Measurements from ENCODE around the gene PAMR1. TPM values are rescaled to one million over a fixed set of nuclear protein-coding genes. Genes with fewer than 3 reads are reported as not detected.

The PAMR1 gene
- total and polyA plus RNA-seq, 3 experiments from 2014 or later: not detected

GRCh38 chr11:35473795-35474374, 51.5 kb downstream of the PAMR1 start:
- Histone ChIP-seq H3K9me3 (ENCODE audit: low read length) (no peaks in the 10 kb centered on the region), H3K4me1 (ENCODE audit: insufficient read depth, low read length) (no peaks in the 10 kb centered on the region), H3K4me3 (ENCODE audit: low read length) (no peak overlapping the region), H3K27ac (ENCODE audit: low read depth, low read length) (no peak overlapping the region), H3K27me3 (ENCODE audit: insufficient read depth, low read length, poor library complexity, severe bottlenecking) (no peaks in the 10 kb centered on the region), H3K36me3 (ENCODE audit: insufficient read depth, low read length) (no peaks in the 10 kb centered on the region)
- CTCF ChIA-PET: no interaction called here
- POLR2A ChIA-PET: no interaction called here
- Mint-ChIP-seq H3K4me1 (no peaks in the 10 kb centered on the region), H3K27ac (no peak overlapping the region), H3K9me3 (peaks cover 0 to 1% (median 0%) of the 10 kb centered on the region in 5 donors), H3K4me3 (no peak overlapping the region), H3K27me3 (peaks cover 25 to 60% of the 10 kb centered on the region in 2 donors), H3K36me3 (no peaks in the 10 kb centered on the region)
- no peak for DNase-seq

- Mint-ChIP-seq H3K27me3 (peaks cover 13 to 66% of the 10 kb centered on the region in 2 donors), H3K4me3 (no peak overlapping the region), H3K27ac (no peak overlapping the region), H3K36me3 (no peaks in the 10 kb centered on the region), H3K4me1 (no peaks in the 10 kb centered on the region), H3K9me3 (no peaks in the 10 kb centered on the region)
- H3K36me3 ChIP-seq (ENCODE audit: insufficient read depth, low read length): no peaks in the 10 kb centered on the region
- ChIA-PET POLR2A (no interaction called here), CTCF (no interaction called here)
- H3K27me3 ChIP-seq (ENCODE audit: insufficient read depth, low read length, poor library complexity, severe bottlenecking): no peaks in the 10 kb centered on the region
- DNase-seq: no peak
- no peak overlapping the region for H3K4me3 ChIP-seq (ENCODE audit: low read length)
- H3K4me1 ChIP-seq (ENCODE audit: insufficient read depth, low read length): no peaks in the 10 kb centered on the region
- no peak overlapping the region for H3K27ac ChIP-seq (ENCODE audit: low read depth, low read length)
- no peaks in the 10 kb centered on the region for H3K9me3 ChIP-seq (ENCODE audit: low read length)
Observed at GRCh38 chr11:35470616-35471015, 54.8 kb downstream of the PAMR1 start.

- POLR2A ChIA-PET: no interaction called here
Observed at GRCh38 chr11:35466058-35466457, 59.4 kb downstream of the PAMR1 start.

GRCh38 chr11:35464308-35464707, 61.1 kb downstream of the PAMR1 start:
- Mint-ChIP-seq H3K9me3 (no peaks in the 10 kb centered on the region), H3K4me1 (no peaks in the 10 kb centered on the region), H3K27ac (no peak overlapping the region), H3K36me3 (no peaks in the 10 kb centered on the region), H3K27me3 (peaks cover 11 to 71% of the 10 kb centered on the region in 2 donors), H3K4me3 (no peak overlapping the region)
- Histone ChIP-seq H3K27me3 (ENCODE audit: insufficient read depth, low read length, poor library complexity, severe bottlenecking) (no peaks in the 10 kb centered on the region), H3K4me1 (ENCODE audit: insufficient read depth, low read length) (no peaks in the 10 kb centered on the region), H3K9me3 (ENCODE audit: low read length) (no peaks in the 10 kb centered on the region), H3K4me3 (ENCODE audit: low read length) (no peak overlapping the region), H3K27ac (ENCODE audit: low read depth, low read length) (no peak overlapping the region), H3K36me3 (ENCODE audit: insufficient read depth, low read length) (no peaks in the 10 kb centered on the region)
- no peak for DNase-seq
- ChIA-PET CTCF (no interaction called here), POLR2A (no interaction called here)

More at GRCh38 chr11:35466058-35466457, 59.4 kb downstream of the PAMR1 start:
- Histone ChIP-seq H3K9me3 (ENCODE audit: low read length) (no peaks in the 10 kb centered on the region), H3K27me3 (ENCODE audit: insufficient read depth, low read length, poor library complexity, severe bottlenecking) (no peaks in the 10 kb centered on the region), H3K36me3 (ENCODE audit: insufficient read depth, low read length) (no peaks in the 10 kb centered on the region), H3K27ac (ENCODE audit: low read depth, low read length) (no peak overlapping the region), H3K4me3 (ENCODE audit: low read length) (no peak overlapping the region), H3K4me1 (ENCODE audit: insufficient read depth, low read length) (no peaks in the 10 kb centered on the region)
- no peak for DNase-seq
- H3K27ac Mint-ChIP-seq: peak overlapping the region in 1 of 8 donors; percentile 7
- peaks cover 14 to 74% of the 10 kb centered on the region in 2 donors for H3K27me3 Mint-ChIP-seq
- H3K4me1 Mint-ChIP-seq: no peaks in the 10 kb centered on the region
- CTCF ChIA-PET: no interaction called here
- H3K36me3 Mint-ChIP-seq: no peaks in the 10 kb centered on the region
- no peaks in the 10 kb centered on the region for H3K9me3 Mint-ChIP-seq
- no peak overlapping the region for H3K4me3 Mint-ChIP-seq

- H3K36me3 Mint-ChIP-seq: no peaks in the 10 kb centered on the region
- no peak for DNase-seq
- H3K4me3 Mint-ChIP-seq: no peak overlapping the region
- H3K4me1 Mint-ChIP-seq: no peaks in the 10 kb centered on the region
- no peak overlapping the region for H3K4me3 ChIP-seq (ENCODE audit: low read length)
- no peaks in the 10 kb centered on the region for H3K9me3 Mint-ChIP-seq
- ChIA-PET POLR2A (no interaction called here), CTCF (no interaction called here)
- no peak overlapping the region for H3K27ac ChIP-seq (ENCODE audit: low read depth, low read length)
- no peaks in the 10 kb centered on the region for H3K4me1 ChIP-seq (ENCODE audit: insufficient read depth, low read length)
- no peak overlapping the region for H3K27ac Mint-ChIP-seq
- H3K36me3 ChIP-seq (ENCODE audit: insufficient read depth, low read length): no peaks in the 10 kb centered on the region
- no peaks in the 10 kb centered on the region for H3K27me3 ChIP-seq (ENCODE audit: insufficient read depth, low read length, poor library complexity, severe bottlenecking)
- no peaks in the 10 kb centered on the region for H3K9me3 ChIP-seq (ENCODE audit: low read length)
- H3K27me3 Mint-ChIP-seq: peaks cover 10 to 70% of the 10 kb centered on the region in 2 donors
Observed at GRCh38 chr11:35463331-35463751, 62.1 kb downstream of the PAMR1 start.

- no peaks in the 10 kb centered on the region for H3K36me3 Mint-ChIP-seq
- Histone ChIP-seq H3K9me3 (ENCODE audit: low read length) (no peaks in the 10 kb centered on the region), H3K36me3 (ENCODE audit: insufficient read depth, low read length) (no peaks in the 10 kb centered on the region), H3K27me3 (ENCODE audit: insufficient read depth, low read length, poor library complexity, severe bottlenecking) (no peaks in the 10 kb centered on the region), H3K4me1 (ENCODE audit: insufficient read depth, low read length) (no peaks in the 10 kb centered on the region), H3K4me3 (ENCODE audit: low read length) (no peak overlapping the region), H3K27ac (ENCODE audit: low read depth, low read length) (no peak overlapping the region)
- no peak overlapping the region for H3K27ac Mint-ChIP-seq
- H3K27me3 Mint-ChIP-seq: peaks cover 10 to 63% of the 10 kb centered on the region in 2 donors
- ChIA-PET CTCF (no interaction called here), POLR2A (no interaction called here)
- H3K4me3 Mint-ChIP-seq: no peak overlapping the region
- no peak for DNase-seq
- no peaks in the 10 kb centered on the region for H3K4me1 Mint-ChIP-seq
- H3K9me3 Mint-ChIP-seq: no peaks in the 10 kb centered on the region
Observed at GRCh38 chr11:35461917-35462538, 63.4 kb downstream of the PAMR1 start.

GRCh38 chr11:35459489-35459888, 65.9 kb downstream of the PAMR1 start:
- H3K27ac Mint-ChIP-seq: no peak overlapping the region
- H3K36me3 Mint-ChIP-seq: no peaks in the 10 kb centered on the region
- no peak overlapping the region for H3K4me3 Mint-ChIP-seq
- Histone ChIP-seq H3K36me3 (ENCODE audit: insufficient read depth, low read length) (no peaks in the 10 kb centered on the region), H3K4me1 (ENCODE audit: insufficient read depth, low read length) (no peaks in the 10 kb centered on the region), H3K9me3 (ENCODE audit: low read length) (no peaks in the 10 kb centered on the region), H3K4me3 (ENCODE audit: low read length) (no peak overlapping the region), H3K27ac (ENCODE audit: low read depth, low read length) (no peak overlapping the region), H3K27me3 (ENCODE audit: insufficient read depth, low read length, poor library complexity, severe bottlenecking) (no peaks in the 10 kb centered on the region)
- peaks cover 9 to 53% of the 10 kb centered on the region in 2 donors for H3K27me3 Mint-ChIP-seq
- CTCF ChIA-PET: no interaction called here
- POLR2A ChIA-PET: no interaction called here
- H3K9me3 Mint-ChIP-seq: no peaks in the 10 kb centered on the region
- no peak for DNase-seq
- no peaks in the 10 kb centered on the region for H3K4me1 Mint-ChIP-seq

GRCh38 chr11:35458846-35459245, 66.6 kb downstream of the PAMR1 start:
- Histone ChIP-seq H3K4me1 (ENCODE audit: insufficient read depth, low read length) (no peaks in the 10 kb centered on the region), H3K9me3 (ENCODE audit: low read length) (no peaks in the 10 kb centered on the region), H3K36me3 (ENCODE audit: insufficient read depth, low read length) (no peaks in the 10 kb centered on the region), H3K4me3 (ENCODE audit: low read length) (no peak overlapping the region), H3K27ac (ENCODE audit: low read depth, low read length) (no peak overlapping the region), H3K27me3 (ENCODE audit: insufficient read depth, low read length, poor library complexity, severe bottlenecking) (no peaks in the 10 kb centered on the region)
- CTCF ChIA-PET: interaction anchor here (1.0 kb wide), 1 partner anchor 23 kb away, joined by 3 read pairs; no protein-coding TSS in a partner anchor
- no peak for DNase-seq
- Mint-ChIP-seq H3K4me1 (no peaks in the 10 kb centered on the region), H3K27me3 (peaks cover 6 to 55% of the 10 kb centered on the region in 2 donors), H3K27ac (no peak overlapping the region), H3K4me3 (no peak overlapping the region), H3K36me3 (no peaks in the 10 kb centered on the region), H3K9me3 (no peaks in the 10 kb centered on the region)
- POLR2A ChIA-PET: no interaction called here

Measured in CD8-positive, alpha-beta memory T cell (primary cell).